ENCODE measurements around the gene MARVELD3. TPM values are rescaled to one million over a fixed set of nuclear protein-coding genes. Genes with fewer than 3 reads are reported as not detected.

The MARVELD3 gene
- total and polyA plus RNA-seq, 9 of the 15 experiments (the other 6 are each of a cell fraction or from before 2014, with no cell fraction given), result 0.03 to 0.07 (median 0.07) TPM; not detected in 6

DNA sequence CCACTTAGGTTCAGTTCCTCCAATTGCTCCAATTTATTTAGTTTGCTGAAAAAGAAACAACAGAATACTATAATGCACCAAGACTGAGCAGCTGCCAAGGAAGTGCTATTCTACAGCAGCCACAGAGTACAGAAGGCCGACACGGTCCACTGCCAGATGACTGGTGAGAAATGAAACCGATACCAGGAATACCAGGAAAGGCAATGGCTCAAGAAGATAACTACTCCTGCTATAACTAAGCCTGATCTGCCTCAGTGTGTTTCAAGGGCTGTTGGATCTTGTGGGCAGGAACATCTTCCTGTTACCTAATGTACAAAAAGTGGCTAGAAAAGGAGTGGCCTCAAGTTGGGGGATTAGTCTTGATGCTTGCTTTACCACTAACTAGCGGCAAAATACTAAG, 32.8 kb downstream of the MARVELD3 start:
- no peak for TF ChIP-seq MCM5 (IDR thresholded peaks at IDR 0.05; ENCODE audit: low read depth)
- TF ChIP-seq GATAD2B (IDR thresholded peaks at IDR 0.05; ENCODE audit: borderline replicate concordance), result no peak
- TF ChIP-seq ZNF253 (CRISPR knock-in tag; conservative IDR thresholded peaks at IDR 0.05), result no peak
- no peak for TF ChIP-seq FOXP1 (CRISPR knock-in tag; IDR thresholded peaks at IDR 0.05)
- TF ChIP-seq RBM17 (IDR thresholded peaks at IDR 0.05; ENCODE audit: borderline replicate concordance, low read depth, low read length), result no peak
- TF ChIP-seq ZBTB9 (CRISPR knock-in tag; IDR thresholded peaks at IDR 0.05), result no peak
- no peak for TF ChIP-seq SMC3 (conservative IDR thresholded peaks at IDR 0.05; ENCODE audit: insufficient read depth, low read depth, low read length)
- no peak for TF ChIP-seq PTRF (tag; IDR thresholded peaks at IDR 0.05)
- TF ChIP-seq PHF21A (IDR thresholded peaks at IDR 0.05; ENCODE audit: borderline replicate concordance, low read depth), result no peak
- TF ChIP-seq DIDO1 (tag; IDR thresholded peaks at IDR 0.05; ENCODE audit: low read depth), result no peak
- no peak for TF ChIP-seq ATF7 (IDR thresholded peaks at IDR 0.05)
- no peak overlapping the region for H3K4me3 ChIP-seq
- H2AFZ ChIP-seq (ENCODE audit: low read depth, low read length), result no peak overlapping the region
- H3K36me3 ChIP-seq (ENCODE audit: control insufficient read depth, insufficient read depth, low read length), result peaks cover 30% of the 10 kb centered on the region
- POLR2A ChIA-PET, result no interaction called here
- CTCF ChIA-PET (ENCODE audit: low intra/inter-chr PET ratio), result no interaction called here
- H3K27me3 ChIP-seq (ENCODE audit: control insufficient read depth in 2 of 2, insufficient read depth in 2 of 2, low read length in 2 of 2), result no peaks in the 10 kb centered on the region
- no peak for DNase-seq (ENCODE audit: extremely low read depth in 1 of 4, low spot score in 3 of 4)
- H3K9ac ChIP-seq (ENCODE audit: insufficient read depth in 1 of 2, low read depth in 2 of 2, low read length in 2 of 2), result no peak overlapping the region
- H3K9me1 ChIP-seq (ENCODE audit: control insufficient read depth, insufficient read depth, low read length), result no peaks in the 10 kb centered on the region
- 79% methylated on average over 4 of the region's 4 CpGs for WGBS (ENCODE audit: insufficient coverage, low coverage, missing lambda C conversion rate)
- no peaks in the 10 kb centered on the region for H3K9me3 ChIP-seq (replicated peaks; ENCODE audit: control insufficient read depth, insufficient read depth, low read depth, low read length)
- no peak for ATAC-seq
- FAIRE-seq, result no peak
- no peak overlapping the region for H3K4me2 ChIP-seq (ENCODE audit: insufficient read depth, low read length)
- intact Hi-C loops (cut with micrococcal nuclease), result no loop called here
- in situ Hi-C loops (cut with MboI), result no loop called here
- H3K27ac ChIP-seq (ENCODE audit: extremely low read depth, low read depth, low read length), result no peak overlapping the region
- H3K4me1 ChIP-seq (replicated peaks in 1 of 2; ENCODE audit: control insufficient read depth in 2 of 2, insufficient read depth in 2 of 2, low read length in 2 of 2), result no peaks in the 10 kb centered on the region
- no peaks in the 10 kb centered on the region for H3K79me2 ChIP-seq (ENCODE audit: control insufficient read depth, insufficient read depth, low read length)
- no peaks in the 10 kb centered on the region for H4K20me1 ChIP-seq (replicated peaks; ENCODE audit: control insufficient read depth, insufficient read depth, low read length)
- no TSS peak for BruUV-seq (replicated peaks)
